HEK293 (cell line): Measurements from ENCODE around the gene TMEFF1.

ENCODE experiments used
- BCL11B ChIP-seq: fragments of 450-650 bp; formaldehyde crosslinking; IDR thresholded peaks from 2 replicates; pipeline ENCODE4 v1.5.1; 2016; ENCODE audit warnings: low read depth, missing biosample characterization, missing genetic modification characterization
- EGR2 ChIP-seq: fragments of 450-650 bp; formaldehyde crosslinking; IDR thresholded peaks from 2 replicates; pipeline ENCODE4 v1.5.1; 2016; ENCODE audit warnings: low read depth, missing biosample characterization, missing genetic modification characterization
- GFI1B ChIP-seq: fragments of 450-650 bp; formaldehyde crosslinking; IDR thresholded peaks from 2 replicates; pipeline ENCODE4 v1.5.1; 2016; ENCODE audit warnings: missing biosample characterization, missing genetic modification characterization
- HIC1 ChIP-seq: fragments of 450-650 bp; formaldehyde crosslinking; IDR thresholded peaks from 2 replicates; pipeline ENCODE4 v1.5.1; 2016; ENCODE audit warnings: missing biosample characterization, missing genetic modification characterization
- KLF10 ChIP-seq: fragments of 450-650 bp; IDR thresholded peaks from 2 replicates; pipeline ENCODE4 v1.5.1; 2018; ENCODE audit warnings: missing biosample characterization, mild to moderate bottlenecking, missing genetic modification characterization
- KLF16 ChIP-seq: fragments of 450-650 bp; formaldehyde crosslinking; IDR thresholded peaks from 2 replicates; pipeline ENCODE4 v1.5.1; 2017; ENCODE audit warnings: missing biosample characterization, missing genetic modification characterization
- KLF17 ChIP-seq: fragments of 450-650 bp; formaldehyde crosslinking; IDR thresholded peaks from 2 replicates; pipeline ENCODE4 v1.5.1; 2016; ENCODE audit warnings: missing biosample characterization, missing genetic modification characterization
- MEIS1 ChIP-seq: sonication (generic); formaldehyde crosslinking; IDR thresholded peaks from 2 replicates; pipeline ENCODE4 v1.8.1; 2022; ENCODE audit warnings: missing genetic modification reagents, mild to moderate bottlenecking, borderline replicate concordance
- MZF1 ChIP-seq: fragments of 450-650 bp; formaldehyde crosslinking; IDR thresholded peaks from 2 replicates; pipeline ENCODE4 v1.5.1; 2017; ENCODE audit warnings: missing biosample characterization, missing genetic modification characterization, borderline replicate concordance
- PATZ1 ChIP-seq: fragments of 450-650 bp; formaldehyde crosslinking; IDR thresholded peaks from 2 replicates; pipeline ENCODE4 v1.5.1; 2016; ENCODE audit warnings: missing biosample characterization, missing genetic modification characterization
- SP2 ChIP-seq: fragments of 450-650 bp; formaldehyde crosslinking; IDR thresholded peaks from 2 replicates; pipeline ENCODE4 v1.5.1; 2016; ENCODE audit warnings: missing biosample characterization, missing genetic modification characterization
- ZBTB17 ChIP-seq: fragments of 450-650 bp; formaldehyde crosslinking; IDR thresholded peaks from 2 replicates; pipeline ENCODE4 v1.5.1; 2016; ENCODE audit warnings: missing biosample characterization, missing genetic modification characterization
- ZEB2 ChIP-seq: fragments of 450-650 bp; formaldehyde crosslinking; IDR thresholded peaks from 2 replicates; pipeline ENCODE4 v1.5.1; 2016; ENCODE audit warnings: missing biosample characterization, missing genetic modification characterization
- ZFP3 ChIP-seq: fragments of 450-650 bp; formaldehyde crosslinking; IDR thresholded peaks from 2 replicates; pipeline ENCODE4 v1.5.1; 2016; ENCODE audit warnings: low read depth, missing biosample characterization, missing genetic modification characterization
- ZNF114 ChIP-seq: fragments of 450-650 bp; formaldehyde crosslinking; IDR thresholded peaks from 2 replicates; pipeline ENCODE4 v1.5.0; 2017; ENCODE audit warnings: missing biosample characterization, missing genetic modification characterization
- ZNF174 ChIP-seq: fragments of 450-650 bp; formaldehyde crosslinking; IDR thresholded peaks from 2 replicates; pipeline ENCODE4 v1.5.0; 2017; ENCODE audit warnings: missing biosample characterization, mild to moderate bottlenecking, missing genetic modification characterization
- ZNF2 ChIP-seq: fragments of 450-650 bp; formaldehyde crosslinking; IDR thresholded peaks from 2 replicates; pipeline ENCODE4 v1.5.1; 2016; ENCODE audit warnings: missing biosample characterization, missing genetic modification characterization
- ZNF23 ChIP-seq: fragments of 450-650 bp; formaldehyde crosslinking; IDR thresholded peaks from 2 replicates; pipeline ENCODE4 v1.5.1; 2016; ENCODE audit warnings: missing biosample characterization, missing genetic modification characterization, borderline replicate concordance
- ZNF335 ChIP-seq: fragments of 450-650 bp; formaldehyde crosslinking; conservative IDR thresholded peaks from 2 replicates; pipeline ENCODE4 v1.5.1; 2016; ENCODE audit warnings: missing biosample characterization, missing genetic modification characterization
- ZNF341 ChIP-seq: fragments of 450-650 bp; formaldehyde crosslinking; IDR thresholded peaks from 2 replicates; pipeline ENCODE4; 2016; ENCODE audit warnings: low read depth, missing biosample characterization, missing genetic modification characterization
- ZNF366 ChIP-seq: fragments of 450-650 bp; formaldehyde crosslinking; conservative IDR thresholded peaks from 2 replicates; pipeline ENCODE4 v1.5.1; 2016; ENCODE audit warnings: missing biosample characterization, missing genetic modification characterization
- ZNF404 ChIP-seq: fragments of 450-650 bp; formaldehyde crosslinking; IDR thresholded peaks from 2 replicates; pipeline ENCODE4 v1.5.1; 2017; ENCODE audit warnings: missing biosample characterization, missing genetic modification characterization
- ZNF423 ChIP-seq: fragments of 450-650 bp; formaldehyde crosslinking; IDR thresholded peaks from 2 replicates; pipeline ENCODE4 v1.5.1; 2016; ENCODE audit warnings: missing biosample characterization, missing genetic modification characterization
- ZNF449 ChIP-seq: fragments of 450-650 bp; formaldehyde crosslinking; IDR thresholded peaks from 2 replicates; pipeline ENCODE4 v1.5.1; 2017; ENCODE audit warnings: missing biosample characterization, mild to moderate bottlenecking, missing genetic modification characterization, moderate library complexity
- ZNF473 ChIP-seq: fragments of 450-650 bp; formaldehyde crosslinking; IDR thresholded peaks from 2 replicates; pipeline ENCODE4 v1.5.1; 2017; ENCODE audit warnings: missing biosample characterization, missing genetic modification characterization
- ZNF571 ChIP-seq: fragments of 450-650 bp; formaldehyde crosslinking; IDR thresholded peaks from 2 replicates; pipeline ENCODE4 v1.5.0; 2017; ENCODE audit warnings: missing biosample characterization, missing genetic modification characterization
- ZNF623 ChIP-seq: fragments of 450-650 bp; formaldehyde crosslinking; IDR thresholded peaks from 2 replicates; pipeline ENCODE4 v1.5.1; 2016; ENCODE audit warnings: missing biosample characterization, missing genetic modification characterization
- ZNF629 ChIP-seq: fragments of 450-650 bp; formaldehyde crosslinking; IDR thresholded peaks from 2 replicates; pipeline ENCODE4 v1.5.1; 2017; ENCODE audit warnings: missing biosample characterization, missing genetic modification characterization
- ZNF645 ChIP-seq: fragments of 450-650 bp; formaldehyde crosslinking; IDR thresholded peaks from 2 replicates; pipeline ENCODE4; 2016; ENCODE audit warnings: missing biosample characterization, missing genetic modification characterization
- ZNF707 ChIP-seq: fragments of 450-650 bp; formaldehyde crosslinking; IDR thresholded peaks from 2 replicates; pipeline ENCODE4 v1.5.1; 2016; ENCODE audit warnings: missing biosample characterization, missing genetic modification characterization
- ZNF791 ChIP-seq: fragments of 450-650 bp; formaldehyde crosslinking; IDR thresholded peaks from 2 replicates; pipeline ENCODE4 v1.5.1; 2016; ENCODE audit warnings: missing biosample characterization, missing genetic modification characterization
- ZSCAN30 ChIP-seq: fragments of 450-650 bp; IDR thresholded peaks from 2 replicates; pipeline ENCODE4 v1.5.1; 2018; ENCODE audit warnings: missing biosample characterization, mild to moderate bottlenecking, missing genetic modification characterization, moderate library complexity

TMEFF1 gene

GRCh38 chr9:100428871-100429654, 43.9 kb upstream of the TMEFF1 start (continued):
- TF ChIP-seq KLF10 (peak; percentile 51; the same call in 1 of the 2 replicates), ZBTB17 (tag by site-specific recombination) (peak; percentile 63), MZF1 (no peak), ZNF571 (tag by site-specific recombination) (no peak), BCL11B (tag by site-specific recombination) (no peak), ZNF114 (tag by site-specific recombination) (no peak), ZFP3 (no peak), ZNF366 (tag by site-specific recombination) (peak; percentile 81), SP2 (tag by site-specific recombination) (no peak), MEIS1 (no peak), ZNF449 (tag by site-specific recombination) (no peak), ZNF629 (peak; percentile 95), ZNF341 (peak; percentile 19; the same call in 1 of the 2 replicates), HIC1 (tag by site-specific recombination) (peak; percentile 42; the same call in 1 of the 2 replicates), EGR2 (tag by site-specific recombination) (no peak), ZNF791 (no peak), ZNF623 (tag by site-specific recombination) (no peak), ZNF23 (no peak), ZNF335 (tag by site-specific recombination) (0 out of 2 replicates have a peak, but pooled peaks have one; percentile 30), ZNF645 (tag by site-specific recombination) (no peak), ZNF2 (tag by site-specific recombination) (0 out of 2 replicates have a peak, but pooled peaks have one; percentile 40), ZEB2 (peak; percentile 87), PATZ1 (tag by site-specific recombination) (0 out of 2 replicates have a peak, but pooled peaks have one; percentile 32), ZSCAN30 (no peak), ZNF423 (tag by site-specific recombination) (no peak), ZNF707 (tag by site-specific recombination) (no peak), GFI1B (tag by site-specific recombination) (no peak), ZNF473 (no peak), ZNF174 (no peak), KLF17 (tag by site-specific recombination) (peak; percentile 51; the same call in 1 of the 2 replicates), KLF16 (tag by site-specific recombination) (no peak), ZNF404 (tag by site-specific recombination) (no peak)
